OCI-LY7 (cell line): ENCODE results near the gene KATNAL2. TPM values are rescaled to one million over a fixed set of nuclear protein-coding genes. Genes with fewer than 3 reads are reported as not detected.

Source experiments
- BruUV-seq: library from RNA; stranded (reverse); fragments of 400-500 nt; replicated peaks from 2 replicates; lab custom pipeline; 2021; lab: Mats Ljungman, UMichigan
- CTCF ChIA-PET: fragments of 300-600 bp; sonication (Branson Sonifier 250); formaldehyde crosslinking; loops from one replicate; lab custom pipeline; 2022; ENCODE audit warnings: antibody characterized with exemption; ENCODE audit not compliant: unreplicated experiment; lab: Charles Lee
- POLR2A ChIA-PET: fragments of 300-600 bp; sonication (Branson Sonifier 250); formaldehyde crosslinking; loops from one replicate; lab custom pipeline; 2022; ENCODE audit warnings: antibody characterized with exemption; lab: Charles Lee
- DNase-seq: peaks from one replicate; pipeline ENCODE4 v3.0.0-alpha.2; 2015; ENCODE audit warnings: low spot score
- H2AFZ ChIP-seq: fragments of 200-600 bp; sonication (generic), shearing (Covaris generic); 2 replicates; pipeline ENCODE4 v1.6.1; 2014; ENCODE audit warnings: mild to moderate bottlenecking, antibody characterized with exemption, low read length, moderate library complexity
- H3K27ac ChIP-seq: fragments of 200-600 bp; sonication (generic); 2 replicates; pipeline ENCODE4 v1.5.1; 2014; ENCODE audit warnings: mixed run types, low read depth, mild to moderate bottlenecking, moderate library complexity, low read length, inconsistent platforms; ENCODE audit not compliant: poor library complexity, severe bottlenecking
- H3K36me3 ChIP-seq: fragments of 200-600 bp; sonication (generic); 2 replicates; pipeline ENCODE4 v1.6.1; 2014; ENCODE audit warnings: mild to moderate bottlenecking, antibody characterized with exemption, low read length, moderate library complexity, mixed read lengths; ENCODE audit not compliant: insufficient read depth
- H3K4me1 ChIP-seq: fragments of 200-600 bp; sonication (generic); 2 replicates; pipeline ENCODE4 v1.5.1; 2014; ENCODE audit warnings: mild to moderate bottlenecking, low read length; ENCODE audit not compliant: insufficient read depth, poor library complexity, severe bottlenecking
- H3K4me2 ChIP-seq: fragments of 200-600 bp; sonication (generic); 2 replicates; pipeline ENCODE4 v1.6.1; 2014; ENCODE audit warnings: mild to moderate bottlenecking, low read length
- H3K4me3 ChIP-seq: fragments of 200-600 bp; sonication (generic); 2 replicates; pipeline ENCODE4 v1.5.1; 2014; ENCODE audit warnings: mild to moderate bottlenecking, low read depth, low read length; ENCODE audit not compliant: poor library complexity, severe bottlenecking
- H3K79me2 ChIP-seq: fragments of 200-600 bp; sonication (generic); 2 replicates; pipeline ENCODE4 v1.6.1; 2016; ENCODE audit warnings: low read depth, mild to moderate bottlenecking, low read length, moderate library complexity, mixed read lengths; ENCODE audit not compliant: insufficient read depth
- H3K9me2 ChIP-seq: fragments of 200-600 bp; sonication (generic); 2 replicates; pipeline ENCODE4 v1.6.1; 2016; ENCODE audit warnings: mild to moderate bottlenecking, low read length, mixed read lengths; ENCODE audit not compliant: insufficient read depth
- H3K9me3 ChIP-seq: fragments of 200-600 bp; sonication (generic); 2 replicates; pipeline ENCODE4 v1.6.1; 2014; ENCODE audit warnings: mild to moderate bottlenecking, mixed run types, low read length, mixed read lengths
- H4K20me1 ChIP-seq: fragments of 200-600 bp; sonication (generic); 2 replicates; pipeline ENCODE4 v1.6.1; 2014; ENCODE audit warnings: mild to moderate bottlenecking, antibody characterized with exemption, low read length, moderate library complexity, mixed read lengths; ENCODE audit not compliant: insufficient read depth
- EZH2phosphoT487 ChIP-seq: fragments of 200-600 bp; sonication (generic); IDR thresholded peaks from 2 replicates; pipeline ENCODE4 v1.6.1; 2018; ENCODE audit warnings: low read depth, borderline replicate concordance, mild to moderate bottlenecking, mixed run types, antibody characterized with exemption, low read length, moderate library complexity, mixed read lengths
- intact Hi-C: fragments of 100-400 bp; cut with micrococcal nuclease; formaldehyde crosslinking; loops from one replicate; pipeline ENCODE4 v1.10.0; 2022; ENCODE audit not compliant: unreplicated experiment
- total RNA-seq, 2 experiments: library from RNA; depleted of rRNA in 1 of 2; stranded (reverse); fragments of >200 nt in 1 of 2; shearing (Covaris generic) in 1 of 2; gene quantifications; 2 replicates each; pipeline ENCODE4 v1.2.3, GENCODE V29; 2014 to 2022
- TF ChIP-seq, protein P1 (sequence below): fragments of 200-600 bp; sonication (generic); conservative IDR thresholded peaks from 2 replicates; pipeline ENCODE4 v1.5.1; 2014; ENCODE audit warnings: mild to moderate bottlenecking, antibody characterized with exemption, low read length, moderate library complexity, mixed read lengths

The KATNAL2 gene
- total RNA-seq, 2 experiments from 2014 or later, result 5.7 to 16.1 TPM

DNA sequence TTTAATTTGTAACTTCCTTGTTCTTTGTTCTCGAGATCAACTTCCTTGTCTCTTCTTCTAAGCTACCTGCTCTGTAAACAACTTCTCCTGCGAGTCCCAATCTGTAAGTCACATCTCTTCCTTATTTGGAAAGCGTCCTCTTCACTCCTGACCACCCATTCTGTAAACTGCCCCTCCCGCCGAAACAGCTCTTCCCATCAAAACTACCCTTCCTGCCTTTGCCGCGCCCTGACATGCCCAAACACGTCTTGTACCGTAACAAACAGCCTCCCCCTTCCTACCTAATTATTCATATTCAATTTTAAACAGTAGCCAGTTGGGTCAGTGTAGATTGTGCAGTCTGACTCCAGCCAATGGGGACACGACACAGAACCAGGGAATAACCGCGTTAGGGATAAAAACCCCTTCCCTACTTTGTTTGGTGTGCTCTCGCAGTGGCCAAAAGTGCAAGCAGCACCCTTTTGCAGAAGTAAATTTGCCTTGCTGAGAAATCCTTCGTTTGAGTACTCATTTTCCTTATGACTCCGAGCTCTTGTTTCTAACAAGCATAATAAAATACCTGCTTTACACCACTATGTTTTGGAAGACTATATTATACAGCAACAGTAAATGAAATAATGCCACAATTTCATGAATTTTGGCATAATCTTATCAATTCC, 39.9 kb upstream of the KATNAL2 start:
- Histone ChIP-seq H3K27ac (no peak overlapping the region), H3K4me2 (no peak overlapping the region), H3K79me2 (peaks cover 13% of the 10 kb centered on the region; the same call in 1 of the 2 replicates), H2AFZ (no peak overlapping the region), H3K9me3 (0 out of 2 replicates have a peak, but pooled peaks cover 5% of the 10 kb centered on the region), H3K9me2 (no peaks in the 10 kb centered on the region), H4K20me1 (no peaks in the 10 kb centered on the region), H3K36me3 (peaks cover 42% of the 10 kb centered on the region), H3K4me3 (no peak overlapping the region), H3K4me1 (no peaks in the 10 kb centered on the region)
- CTCF ChIA-PET, result no interaction called here
- intact Hi-C loops, result no loop called here
- no peak for DNase-seq
- POLR2A ChIA-PET, result no interaction called here
- no peak for TF ChIP-seq EZH2phosphoT487
- TF ChIP-seq, protein P1, sequence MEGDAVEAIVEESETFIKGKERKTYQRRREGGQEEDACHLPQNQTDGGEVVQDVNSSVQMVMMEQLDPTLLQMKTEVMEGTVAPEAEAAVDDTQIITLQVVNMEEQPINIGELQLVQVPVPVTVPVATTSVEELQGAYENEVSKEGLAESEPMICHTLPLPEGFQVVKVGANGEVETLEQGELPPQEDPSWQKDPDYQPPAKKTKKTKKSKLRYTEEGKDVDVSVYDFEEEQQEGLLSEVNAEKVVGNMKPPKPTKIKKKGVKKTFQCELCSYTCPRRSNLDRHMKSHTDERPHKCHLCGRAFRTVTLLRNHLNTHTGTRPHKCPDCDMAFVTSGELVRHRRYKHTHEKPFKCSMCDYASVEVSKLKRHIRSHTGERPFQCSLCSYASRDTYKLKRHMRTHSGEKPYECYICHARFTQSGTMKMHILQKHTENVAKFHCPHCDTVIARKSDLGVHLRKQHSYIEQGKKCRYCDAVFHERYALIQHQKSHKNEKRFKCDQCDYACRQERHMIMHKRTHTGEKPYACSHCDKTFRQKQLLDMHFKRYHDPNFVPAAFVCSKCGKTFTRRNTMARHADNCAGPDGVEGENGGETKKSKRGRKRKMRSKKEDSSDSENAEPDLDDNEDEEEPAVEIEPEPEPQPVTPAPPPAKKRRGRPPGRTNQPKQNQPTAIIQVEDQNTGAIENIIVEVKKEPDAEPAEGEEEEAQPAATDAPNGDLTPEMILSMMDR, result no peak
- BruUV-seq, result no TSS peak

DNA sequence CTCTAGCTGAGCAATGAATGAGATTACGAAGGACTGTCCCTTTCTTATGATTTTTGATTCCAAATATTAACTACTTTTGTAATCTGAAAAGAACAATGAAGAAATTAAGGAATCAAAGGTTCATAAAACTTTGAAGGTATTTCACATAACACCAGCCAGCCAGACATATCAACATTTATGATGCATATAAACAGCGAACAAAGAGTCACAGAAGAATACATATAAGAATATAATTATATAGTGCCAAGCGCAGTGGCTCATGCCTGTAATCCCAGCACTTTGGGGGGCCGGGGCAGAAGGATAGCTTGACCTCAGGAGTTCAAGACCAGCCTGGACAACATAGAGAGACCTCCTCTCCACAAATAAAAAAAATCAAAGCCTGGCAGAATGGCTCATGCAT, 34.2 kb upstream of the KATNAL2 start:
- BruUV-seq, result no TSS peak
- H3K4me2 ChIP-seq, result no peak overlapping the region
- H3K79me2 ChIP-seq, result peaks cover 40% of the 10 kb centered on the region; the same call in 1 of the 2 replicates
- no peaks in the 10 kb centered on the region for H4K20me1 ChIP-seq
- no peaks in the 10 kb centered on the region for H3K9me2 ChIP-seq
- H3K4me1 ChIP-seq, result no peaks in the 10 kb centered on the region
- TF ChIP-seq, protein P1, result no peak
- TF ChIP-seq EZH2phosphoT487, result no peak
- no peak for DNase-seq
- H3K27ac ChIP-seq, result no peak overlapping the region
- intact Hi-C loops, result no loop called here
- H3K36me3 ChIP-seq, result peaks cover 36% of the 10 kb centered on the region
- H3K9me3 ChIP-seq, result 0 out of 2 replicates have a peak, but pooled peaks cover 11% of the 10 kb centered on the region
- H3K4me3 ChIP-seq, result no peak overlapping the region
- H2AFZ ChIP-seq, result no peak overlapping the region
- ChIA-PET POLR2A (interaction anchor here (1.1 kb wide), 1 partner anchor 11 kb away, joined by 5 read pairs; no protein-coding TSS in a partner anchor), CTCF (no interaction called here)

DNA sequence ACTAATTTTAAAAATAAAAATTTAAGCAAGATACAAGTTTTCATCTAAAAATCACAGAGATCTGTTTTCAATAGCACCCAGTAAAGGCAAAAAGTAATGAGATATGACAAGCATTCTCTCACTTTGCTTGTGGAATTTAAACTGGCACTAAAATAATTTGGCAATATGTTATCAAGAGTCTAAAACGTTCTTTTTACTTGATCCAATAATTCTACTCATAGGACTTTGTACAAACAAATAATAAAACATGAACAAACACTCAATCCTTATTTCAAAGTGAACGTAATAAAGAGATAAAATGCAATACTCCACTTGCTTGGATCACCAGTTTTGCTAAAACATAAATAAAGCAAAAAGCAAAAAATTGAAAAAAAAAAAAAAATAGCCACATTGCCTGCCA, 30.5 kb upstream of the KATNAL2 start:
- CTCF ChIA-PET, result no interaction called here
- DNase-seq, result no peak

More for the DNA sequence above, 30.5 kb upstream of the KATNAL2 start:
- no peak overlapping the region for H3K4me2 ChIP-seq
- POLR2A ChIA-PET, result interaction anchor here (0.6 kb wide), 1 partner anchor 156 kb away, joined by 4 read pairs; no protein-coding TSS in a partner anchor
- H3K79me2 ChIP-seq, result peaks cover 46% of the 10 kb centered on the region; the same call in 1 of the 2 replicates
- no peaks in the 10 kb centered on the region for H3K9me2 ChIP-seq
- H3K9me3 ChIP-seq, result peaks cover 22% of the 10 kb centered on the region
- no peak overlapping the region for H3K27ac ChIP-seq
- BruUV-seq, result no TSS peak
- H3K4me1 ChIP-seq, result peaks cover 7% of the 10 kb centered on the region
- no peaks in the 10 kb centered on the region for H4K20me1 ChIP-seq
- peaks cover 43% of the 10 kb centered on the region for H3K36me3 ChIP-seq
- no peak overlapping the region for H2AFZ ChIP-seq
- TF ChIP-seq, protein P1, result no peak
- TF ChIP-seq EZH2phosphoT487, result no peak
- no peak overlapping the region for H3K4me3 ChIP-seq
- intact Hi-C loops, result no loop called here
